GDM1 (cell line): ENCODE measurements around the gene C2.
"Not testable (repeated sequence)": the region's sequence is repeated elsewhere in the genome, so short reads cannot be mapped to it uniquely, and the experiment has no call there.

ENCODE experiments used
- DNase-seq: peaks from one replicate; lab custom pipeline; 2025; lab: John Stamatoyannopoulos, UW

The C2 gene

GRCh38 chr6:31958741-31959739 lies 31.5 kb downstream of the C2 start, which contains the start of the genes NELFE and SKIC2:
Gene NELFE (minus strand): TSS chr6:31958971. CDS start chr6:31958446, 525 bp downstream.
Gene SKIC2 (plus strand): TSS chr6:31959175. CDS start chr6:31959193, 18 bp downstream.
- DNase-seq: peak; percentile 97

- DNase-seq: no peak
These were observed 34.1 kb downstream of the C2 start for GRCh38 chr6:31961616-31962015.

- no peak for DNase-seq
These were observed 36.4 kb downstream of the C2 start for GRCh38 chr6:31963921-31964320.

DNA sequence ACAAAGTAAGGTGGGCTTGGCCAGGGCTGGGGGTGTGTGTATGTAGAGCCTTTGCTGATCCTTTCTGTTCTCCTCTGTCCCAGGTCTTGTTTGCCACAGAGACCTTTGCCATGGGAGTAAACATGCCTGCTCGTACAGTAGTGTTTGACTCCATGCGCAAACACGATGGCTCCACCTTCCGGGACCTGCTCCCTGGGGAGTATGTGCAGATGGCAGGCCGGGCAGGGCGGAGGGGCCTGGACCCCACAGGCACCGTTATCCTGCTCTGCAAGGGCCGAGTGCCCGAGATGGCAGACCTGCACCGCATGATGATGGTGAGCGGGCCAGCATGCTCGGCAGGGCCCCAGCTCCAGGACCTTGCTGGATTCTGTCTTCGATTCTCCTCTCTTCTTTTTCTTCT lies 38.2 kb downstream of the C2 start:
- no peak for DNase-seq

GRCh38 chr6:31966506-31966905 lies 39.0 kb downstream of the C2 start:
- DNase-seq: no peak

DNA sequence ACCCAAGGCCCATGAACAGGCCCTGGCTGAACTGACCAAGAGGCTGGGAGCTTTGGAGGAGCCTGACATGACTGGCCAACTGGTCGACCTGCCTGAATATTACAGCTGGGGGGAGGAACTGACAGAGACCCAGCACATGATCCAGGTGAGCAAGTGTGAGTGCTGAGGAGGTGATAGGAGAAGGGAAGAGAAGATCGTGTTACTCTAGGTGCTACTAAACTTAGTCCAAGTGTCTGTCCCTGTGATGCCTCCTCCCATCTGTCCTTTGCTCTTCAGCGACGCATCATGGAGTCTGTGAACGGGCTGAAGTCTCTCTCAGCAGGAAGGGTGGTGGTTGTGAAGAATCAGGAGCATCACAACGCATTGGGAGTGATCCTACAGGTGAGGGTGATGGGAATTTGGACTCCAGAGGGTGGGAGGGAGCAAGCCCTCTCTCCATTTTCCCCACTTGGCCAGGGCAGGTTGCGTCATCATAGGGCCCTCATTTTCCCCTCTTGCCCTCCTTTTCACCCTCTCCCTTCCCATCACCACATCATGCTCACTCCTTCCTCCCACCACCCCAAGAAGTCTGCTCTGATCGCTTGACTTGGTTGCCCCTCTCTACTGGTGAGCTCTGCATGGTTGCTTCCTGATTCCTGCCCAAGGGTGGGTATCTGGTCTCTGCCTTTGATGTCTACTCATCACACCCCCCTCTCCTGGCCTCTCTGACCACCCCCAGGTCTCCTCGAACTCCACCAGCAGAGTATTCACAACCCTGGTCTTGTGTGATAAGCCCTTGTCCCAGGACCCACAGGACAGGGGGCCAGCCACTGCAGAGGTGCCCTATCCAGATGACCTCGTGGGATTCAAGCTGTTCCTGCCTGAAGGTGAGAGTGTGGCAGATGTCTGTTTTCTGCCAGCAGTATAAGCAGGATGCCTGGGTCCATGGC lies 39.7 kb downstream of the C2 start:
- DNase-seq: no peak

DNA sequence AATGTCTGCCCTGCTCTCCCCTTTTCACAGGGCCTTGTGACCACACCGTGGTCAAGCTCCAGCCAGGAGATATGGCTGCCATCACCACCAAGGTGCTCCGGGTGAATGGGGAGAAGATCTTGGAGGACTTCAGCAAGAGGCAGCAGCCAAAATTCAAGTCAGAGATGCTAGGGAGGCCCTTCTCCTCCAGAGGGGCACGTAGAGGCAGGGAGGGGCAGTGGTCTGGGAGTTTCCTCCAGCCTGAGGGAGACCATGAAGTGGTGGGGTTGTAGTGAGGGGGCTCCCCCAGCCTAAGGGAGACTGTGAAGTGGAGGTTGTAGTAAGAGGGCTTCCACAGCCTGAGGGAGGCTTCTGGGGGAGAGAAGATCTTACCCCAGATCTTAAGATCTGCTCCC lies 40.4 kb downstream of the C2 start:
- no peak for DNase-seq

DNA sequence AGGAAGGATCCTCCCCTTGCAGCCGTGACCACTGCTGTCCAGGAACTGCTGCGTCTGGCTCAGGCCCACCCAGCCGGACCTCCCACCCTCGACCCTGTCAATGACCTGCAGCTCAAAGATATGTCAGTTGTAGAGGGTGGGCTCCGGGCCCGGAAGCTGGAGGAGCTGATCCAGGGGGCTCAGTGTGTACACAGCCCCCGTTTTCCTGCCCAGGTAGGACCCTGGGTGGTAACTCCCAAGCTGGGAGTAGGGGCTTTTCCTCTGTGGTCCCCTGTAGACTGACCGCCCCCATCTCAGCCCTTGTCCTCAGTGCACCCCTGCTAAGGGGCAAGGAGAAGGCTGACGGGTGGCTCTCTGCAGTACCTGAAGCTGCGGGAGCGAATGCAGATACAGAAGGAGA lies 40.8 kb downstream of the C2 start:
- DNase-seq: no peak

- no peak for DNase-seq
These were observed 41.5 kb downstream of the C2 start for GRCh38 chr6:31968791-31969711.

GRCh38 chr6:31969712-31970603 lies 42.4 kb downstream of the C2 start:
- DNase-seq: no peak

DNA sequence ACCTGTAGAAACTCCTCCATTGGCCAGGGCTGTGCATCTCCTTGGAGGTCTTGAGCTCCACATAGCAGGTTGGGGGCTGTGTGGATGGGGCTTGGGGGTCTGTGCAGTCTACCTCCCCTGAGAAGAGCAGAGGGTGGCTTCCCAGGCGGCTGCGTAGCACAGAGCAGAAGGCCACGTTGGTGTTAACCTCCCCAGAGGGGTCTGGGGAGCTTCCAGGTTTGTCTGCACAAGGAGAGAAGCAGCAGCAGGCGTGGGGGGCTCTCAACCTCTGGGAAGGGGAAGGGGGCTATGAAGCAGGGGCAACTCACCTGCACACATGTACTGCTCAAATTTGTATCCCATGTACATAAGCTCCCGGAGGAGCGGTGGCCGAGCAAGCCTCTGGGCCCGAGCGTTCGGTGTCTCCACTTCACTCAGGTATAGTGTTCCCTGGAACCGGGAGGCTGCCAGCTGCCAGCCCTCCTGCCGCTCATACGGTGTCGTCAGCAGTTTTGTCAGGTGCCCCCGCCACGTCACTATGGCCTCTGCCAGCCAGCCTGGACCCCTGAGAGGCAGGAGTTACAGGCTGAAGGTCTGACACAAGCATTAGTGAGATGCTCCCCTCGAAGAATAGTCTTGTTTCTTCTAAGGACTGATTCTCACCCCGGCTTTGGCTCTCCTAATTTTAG lies 43.2 kb downstream of the C2 start:
- DNase-seq: no peak

- no peak for DNase-seq
These were observed 43.9 kb downstream of the C2 start for GRCh38 chr6:31971279-31971992.

DNA sequence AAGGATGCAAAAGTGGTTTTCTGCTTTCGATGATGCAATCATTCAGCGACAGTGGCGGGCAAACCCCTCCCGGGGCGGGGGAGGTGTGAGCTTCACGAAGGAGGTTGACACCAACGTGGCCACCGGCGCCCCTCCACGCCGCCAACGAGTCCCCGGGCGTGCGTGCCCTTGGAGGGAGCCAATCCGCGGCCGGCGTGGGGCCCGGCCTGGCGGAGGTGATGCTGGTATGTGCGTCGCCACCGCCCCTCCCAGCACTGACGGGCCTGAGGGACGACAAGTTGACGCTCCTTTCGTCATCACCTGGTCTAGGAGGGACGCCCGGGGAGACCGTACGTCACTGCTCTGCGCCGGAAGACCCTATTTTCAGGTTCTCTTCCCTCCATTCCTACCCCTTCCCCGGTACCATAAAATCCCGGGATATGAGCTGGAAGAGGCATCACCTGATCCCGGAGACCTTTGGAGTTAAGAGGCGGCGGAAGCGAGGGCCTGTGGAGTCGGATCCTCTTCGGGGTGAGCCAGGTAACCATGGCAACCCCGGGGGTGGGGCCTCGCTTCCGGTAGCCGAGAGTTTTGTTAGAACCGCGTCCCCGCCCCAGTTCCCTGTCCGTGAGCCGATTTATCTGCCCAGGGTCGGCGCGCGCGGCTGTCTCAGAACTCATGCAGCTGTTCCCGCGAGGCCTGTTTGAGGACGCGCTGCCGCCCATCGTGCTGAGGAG lies 44.6 kb downstream of the C2 start, which contains the start of gene DXO:
Gene DXO, minus strand, starts transcription at position 146 of the 716 bp plus-strand sequence. CDS start 463 bp downstream, outside the sequence.
- peak; percentile 98 for DNase-seq

DNA sequence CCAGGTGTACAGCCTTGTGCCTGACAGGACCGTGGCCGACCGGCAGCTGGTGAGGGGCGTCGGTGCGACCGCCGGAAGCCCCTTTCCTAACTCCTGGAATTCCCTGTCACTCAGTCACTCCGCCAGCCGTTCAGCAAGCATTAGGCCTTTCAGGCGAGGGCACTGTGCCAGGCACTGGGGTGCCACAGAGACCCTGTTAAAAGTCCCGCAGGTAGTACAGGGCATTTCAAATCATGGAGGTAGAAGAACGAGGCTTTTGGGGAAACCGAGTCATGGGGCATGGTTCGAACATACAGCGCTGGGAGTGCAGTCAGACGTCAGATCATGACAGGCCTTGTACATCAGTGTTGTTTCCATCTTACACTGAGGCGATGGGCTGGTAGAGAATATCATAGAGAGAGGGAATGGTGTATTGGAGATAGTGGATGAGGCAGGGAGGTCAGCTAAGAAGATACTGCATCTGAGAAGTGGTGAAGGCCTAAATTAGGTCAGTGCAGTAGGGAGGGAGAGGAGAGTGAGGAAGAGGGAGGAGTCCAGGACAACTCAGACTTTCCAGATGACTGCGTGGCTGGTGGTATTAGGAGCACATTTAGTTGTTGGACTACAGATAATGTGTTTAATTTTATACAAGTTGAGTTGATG lies 45.3 kb downstream of the C2 start:
- DNase-seq: no peak

DNA sequence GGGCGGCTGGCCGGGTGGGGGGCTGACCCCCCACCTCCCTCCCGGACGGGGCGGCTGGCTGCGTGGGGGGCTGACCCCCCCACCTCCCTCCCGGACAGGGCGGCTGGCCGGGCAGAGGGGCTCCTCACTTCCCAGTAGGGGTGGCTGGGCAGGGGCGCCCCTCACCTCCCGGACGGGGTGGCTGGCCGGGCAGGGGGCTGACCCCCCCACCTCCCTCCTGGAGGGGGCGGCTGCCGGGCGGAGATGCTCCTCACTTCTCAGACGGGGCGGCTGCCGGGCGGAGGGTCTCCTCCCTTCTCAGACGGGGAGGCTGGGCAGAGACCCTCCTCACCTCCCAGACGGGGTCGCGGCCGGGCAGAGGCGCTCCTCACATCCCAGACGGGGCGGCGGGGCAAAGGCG lies 48.5 kb downstream of the C2 start:
- not testable (repeated sequence) for DNase-seq

DNA sequence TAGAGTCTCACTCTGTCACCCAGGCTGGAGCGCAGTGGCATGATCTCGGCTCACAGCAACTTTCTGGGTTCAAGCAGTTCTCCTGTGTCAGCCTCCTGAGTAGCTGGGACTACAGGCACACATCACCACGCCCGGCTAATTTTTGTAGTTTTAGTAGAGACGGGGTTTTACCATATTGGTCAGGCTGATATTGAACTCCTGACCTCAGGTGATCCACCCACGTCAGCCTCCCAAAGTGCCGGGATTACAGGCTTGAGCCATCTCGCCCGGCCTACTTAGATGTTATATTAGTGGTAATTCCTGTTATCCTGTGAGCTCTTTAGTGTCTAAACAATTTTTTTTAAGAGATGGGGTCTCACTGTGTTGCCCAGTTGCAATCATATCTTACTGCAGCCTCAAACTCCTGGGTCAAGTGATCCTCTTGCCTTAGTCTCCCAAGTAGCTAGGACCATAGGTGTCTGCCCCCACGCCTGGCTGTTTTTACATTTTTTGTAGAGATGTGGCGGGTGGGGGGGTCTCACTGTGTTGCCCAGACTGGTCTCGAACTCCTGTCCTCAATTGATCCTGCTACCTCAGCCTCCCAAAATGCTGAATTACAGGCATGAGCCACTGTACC lies 50.4 kb downstream of the C2 start:
- no peak for DNase-seq

- no peak for DNase-seq
These were observed 51.3 kb downstream of the C2 start for GRCh38 chr6:31978831-31979230.
